Umbilical cord (tissue), 2 donors: ENCODE results near the gene METTL18. TPM values are rescaled to one million over a fixed set of nuclear protein-coding genes. Genes with fewer than 3 reads are reported as not detected.

Experiments used
- DNase-seq: peaks from one replicate; pipeline ENCODE4 v3.0.0-alpha.2; 2015; ENCODE audit warnings: low spot score
- total RNA-seq: library from RNA; depleted of rRNA; stranded (reverse); fragments of >200 nt; gene quantifications from one replicate; pipeline ENCODE4 v1.2.3, GENCODE V29; 2014; ENCODE audit warnings: low replicate concordance; ENCODE audit not compliant: insufficient read depth

METTL18 gene
- total RNA-seq, 1 donor from 2014 or later: 3.9 TPM

GRCh38 chr1:169785267-169785666, 9.4 kb downstream of the METTL18 start:
- DNase-seq: no peak

GRCh38 chr1:169784102-169784501, 10.6 kb downstream of the METTL18 start:
- DNase-seq: no peak

DNA sequence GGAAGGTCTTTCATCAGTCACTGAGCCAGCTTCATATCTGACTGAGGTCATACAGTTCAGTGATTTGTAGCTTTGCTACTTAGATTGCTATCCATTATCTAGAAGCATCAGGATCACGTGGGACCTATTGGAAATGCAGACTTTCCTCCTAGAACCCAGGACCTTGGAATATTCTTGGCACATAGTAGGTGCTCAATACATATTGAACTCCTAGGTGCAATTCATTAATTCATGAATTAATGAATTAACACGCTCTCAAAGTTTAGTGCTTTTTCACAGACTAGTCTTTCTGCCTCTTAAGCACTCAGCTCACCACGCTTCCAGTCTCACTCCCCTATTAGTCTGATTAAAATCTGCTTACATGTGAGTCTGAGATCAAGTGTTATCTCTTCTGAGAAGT, 12.1 kb downstream of the METTL18 start:
- no peak for DNase-seq

DNA sequence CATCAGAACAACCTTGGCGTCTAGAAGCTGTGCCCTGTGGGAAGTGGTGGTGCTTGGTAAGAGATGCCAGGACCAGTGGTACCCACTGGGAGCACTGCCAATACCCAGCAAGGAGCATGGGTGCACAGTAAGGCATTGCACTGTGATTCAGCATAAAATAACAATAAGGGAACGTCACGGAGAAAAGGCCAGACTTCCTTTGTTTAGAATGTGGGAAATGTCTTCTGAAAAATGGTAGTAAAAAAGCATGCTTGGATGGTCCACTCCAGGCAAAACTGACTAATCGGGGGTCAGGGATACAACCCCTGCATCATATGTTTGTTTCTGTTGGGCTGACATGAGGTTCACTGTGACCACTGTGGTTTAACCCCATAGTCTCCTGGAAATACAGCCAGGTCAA, 14.7 kb downstream of the METTL18 start:
- no peak for DNase-seq

DNA sequence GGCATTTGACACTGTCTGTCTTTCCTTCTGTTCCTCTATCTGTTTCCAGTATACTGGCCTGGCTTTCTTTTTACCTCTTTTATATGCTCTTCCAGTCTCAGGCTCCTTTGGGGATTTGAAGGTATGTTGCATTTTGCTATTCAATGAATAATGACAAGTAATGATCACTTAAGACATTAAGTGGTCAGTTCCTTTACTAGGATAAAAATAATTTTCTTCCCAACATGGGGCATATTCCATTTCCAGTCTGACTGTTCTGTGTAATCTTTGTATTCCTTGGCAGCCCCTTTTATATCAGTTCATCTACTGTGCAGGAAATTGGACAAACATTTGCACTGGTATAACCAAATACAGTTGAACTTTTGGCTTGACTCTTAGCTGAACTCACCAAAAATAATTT, 15.6 kb downstream of the METTL18 start:
- no peak for DNase-seq

DNA sequence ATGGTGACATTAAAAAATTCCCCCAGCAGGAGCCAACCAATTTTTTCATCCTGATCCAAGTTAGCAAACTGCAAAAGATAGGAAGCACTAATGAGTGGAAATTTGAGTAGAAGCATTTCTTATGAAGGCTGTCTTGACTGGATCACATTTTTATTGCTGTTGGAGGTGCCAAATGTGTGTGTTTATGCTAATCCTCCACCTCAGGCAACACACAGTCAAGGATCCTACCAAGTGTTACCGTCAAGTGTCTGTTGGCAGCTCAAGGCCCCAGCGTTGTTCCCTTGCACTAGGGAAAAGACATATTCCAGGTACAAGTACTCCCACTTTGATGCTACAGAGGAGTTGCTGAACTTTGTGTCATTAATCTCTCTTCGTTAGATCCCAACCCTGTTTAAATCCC, 18.3 kb downstream of the METTL18 start:
- DNase-seq: no peak

DNA sequence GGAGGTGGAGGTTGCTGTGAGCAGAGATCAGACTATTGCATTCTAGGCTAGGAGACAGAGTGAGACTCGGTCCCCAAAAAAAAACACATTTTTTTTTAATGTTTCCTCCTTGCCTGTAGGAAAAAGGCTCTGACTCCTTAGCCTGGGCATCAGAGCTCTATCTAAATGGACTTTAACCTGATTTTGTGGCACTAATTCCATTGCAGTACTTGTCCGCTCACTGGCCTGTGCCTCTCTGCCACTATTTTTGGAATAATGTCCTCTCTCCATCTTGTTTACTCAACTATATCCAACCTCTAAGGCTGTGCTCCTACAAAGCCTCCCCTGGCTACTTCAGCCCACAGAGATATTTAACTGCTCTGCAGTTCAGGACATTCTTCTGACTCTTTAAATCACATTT, 26.5 kb downstream of the METTL18 start:
- DNase-seq: no peak

DNA sequence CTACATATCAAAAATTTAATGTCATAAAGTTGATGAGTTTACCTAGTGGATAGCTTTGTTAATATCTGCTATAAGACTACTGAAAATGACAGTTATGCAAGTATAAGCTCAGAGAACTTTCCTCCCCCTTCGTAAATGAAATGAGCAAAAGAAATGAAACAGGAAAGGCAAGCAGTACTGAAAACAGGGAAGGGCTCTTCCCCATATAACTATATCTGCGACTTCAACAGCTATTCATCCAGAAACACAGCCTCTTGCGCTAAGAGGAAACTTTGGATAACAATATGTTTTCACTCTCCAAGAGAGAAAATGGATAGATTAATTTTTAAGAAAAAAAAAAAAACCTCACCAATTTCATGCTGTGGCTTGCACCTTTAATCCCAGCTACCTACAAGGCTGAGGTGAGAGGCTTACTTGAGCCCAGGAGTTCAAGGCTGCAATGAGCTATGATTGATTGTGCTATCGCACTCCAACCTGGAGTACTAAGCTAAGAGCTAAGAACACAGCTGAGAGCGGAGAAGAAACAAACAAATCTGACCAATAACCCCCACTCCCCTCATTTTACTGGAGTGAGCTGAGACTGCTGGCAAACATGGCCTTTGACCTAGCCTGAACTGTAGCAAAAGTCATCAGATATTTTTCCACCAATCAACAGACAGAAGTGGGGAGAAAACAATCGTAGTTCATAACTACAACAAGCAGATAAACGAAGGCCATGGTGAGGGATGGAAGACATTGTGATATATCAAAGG, 29.0 kb downstream of the METTL18 start:
- DNase-seq: no peak

DNA sequence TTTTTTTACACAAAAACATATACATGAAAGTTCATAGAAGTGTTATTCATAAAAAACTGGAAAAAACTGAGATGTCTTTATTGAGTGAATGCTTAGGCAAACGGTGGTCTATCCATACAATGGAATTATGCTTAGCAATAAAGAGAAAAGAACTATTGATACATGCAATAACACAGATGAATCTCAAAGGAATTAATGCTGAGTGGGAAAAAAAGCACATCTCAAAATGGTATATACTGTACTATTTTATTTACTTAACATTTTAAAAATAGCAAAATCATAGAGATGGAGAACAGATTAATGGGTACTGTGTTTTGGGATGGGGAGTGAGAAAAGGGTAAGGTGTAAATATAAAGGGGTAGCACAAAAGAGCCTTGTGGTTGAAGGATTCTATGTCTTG, 29.8 kb downstream of the METTL18 start:
- DNase-seq: no peak

DNA sequence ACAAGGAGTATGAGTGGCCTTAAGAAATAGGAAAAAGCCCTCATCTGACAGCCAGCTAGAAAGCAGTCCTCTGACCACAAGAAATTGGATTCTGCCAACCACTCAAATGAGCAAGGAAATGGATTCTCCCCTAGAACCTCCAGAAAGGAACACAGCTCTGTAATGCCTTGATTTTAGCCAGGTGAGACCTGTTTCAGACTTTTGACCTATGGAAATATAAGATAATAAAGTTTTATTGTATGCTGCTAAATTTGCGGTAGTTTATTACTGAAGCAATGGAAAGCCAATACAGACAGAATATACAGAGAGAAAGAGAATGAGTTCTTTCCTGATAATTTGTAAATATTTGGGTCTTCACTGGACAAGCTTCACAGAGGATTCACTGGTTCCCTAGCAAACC, 32.0 kb downstream of the METTL18 start:
- no peak for DNase-seq

GRCh38 chr1:169759038-169759437, 35.7 kb downstream of the METTL18 start:
- no peak for DNase-seq

GRCh38 chr1:169753549-169753948, 41.2 kb downstream of the METTL18 start:
- no peak for DNase-seq

GRCh38 chr1:169750041-169750440, 44.7 kb downstream of the METTL18 start:
- no peak for DNase-seq

DNA sequence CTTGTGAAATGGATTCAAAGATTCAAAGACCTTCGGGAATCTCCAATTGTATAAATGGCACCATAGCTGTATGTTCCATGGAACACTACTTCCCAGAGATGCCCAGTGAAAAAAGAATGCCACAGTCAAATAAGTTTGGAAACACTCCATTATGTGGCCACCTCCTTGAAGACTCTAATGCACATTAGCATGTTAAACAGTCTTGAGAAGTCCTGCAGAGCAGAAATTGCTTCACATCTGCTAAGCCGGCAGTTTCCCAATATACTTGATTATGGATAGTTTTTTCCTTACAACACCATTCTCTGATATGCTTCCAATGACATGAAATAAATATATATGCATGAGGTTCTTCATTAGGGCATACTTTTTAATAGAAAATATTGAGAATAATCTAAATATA, 48.2 kb downstream of the METTL18 start:
- DNase-seq: no peak

DNA sequence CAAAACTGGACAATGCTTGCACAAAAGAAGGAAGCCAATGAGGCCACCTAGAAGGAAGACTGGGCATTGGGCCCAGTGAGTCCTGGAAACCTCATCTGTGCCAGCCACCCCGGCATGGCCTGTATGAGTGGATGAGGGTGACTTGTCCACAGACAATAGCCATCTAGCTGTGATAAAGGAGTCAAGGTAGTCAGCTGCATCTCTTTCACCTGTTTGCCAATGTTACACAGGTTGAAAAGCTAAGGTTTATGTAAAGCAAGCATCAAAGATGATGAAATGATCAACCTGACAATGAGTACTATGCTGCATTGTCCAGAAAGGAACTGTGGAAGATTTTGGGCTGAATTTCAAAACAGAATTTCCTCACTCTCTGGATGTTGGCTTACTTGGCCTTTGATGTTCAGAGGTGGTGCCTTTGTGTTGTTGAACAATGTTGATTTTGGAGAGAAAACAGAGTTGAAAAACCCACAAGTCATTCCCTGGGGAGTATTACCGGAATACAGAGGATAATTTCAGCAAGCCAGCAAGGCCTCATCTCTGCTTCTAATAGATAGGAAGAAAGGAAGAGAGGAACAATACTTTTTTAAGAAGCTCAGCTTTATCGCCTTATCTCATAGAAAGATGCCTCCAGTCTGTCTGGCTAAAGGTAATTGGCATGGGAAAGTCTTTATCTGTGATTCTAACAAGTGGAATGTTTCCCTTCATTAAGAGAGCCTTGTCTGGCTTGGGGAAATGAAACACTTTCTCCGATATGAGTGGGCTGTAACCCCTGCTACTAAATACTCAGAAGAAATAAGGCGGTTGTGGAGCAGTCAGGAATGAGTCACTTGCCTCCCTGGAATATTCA, 49.5 kb downstream of the METTL18 start:
- DNase-seq: peak; percentile 43

Other genes with a start within 250 kb of the METTL18 start
- 2.9 TPM for gene F5, start 208.4 kb downstream of the METTL18 start, total RNA-seq
- 7.9 TPM for gene SELP, start 164.8 kb downstream of the METTL18 start, total RNA-seq
- 3.1 TPM for gene SELL, start 83.3 kb downstream of the METTL18 start, total RNA-seq
- 3.6 TPM for gene SELE, start 60.8 kb downstream of the METTL18 start, total RNA-seq
- 15.9 TPM for gene SCYL3, start 99.0 kb upstream of the METTL18 start, total RNA-seq